WTC11 (cell line): Measurements from ENCODE around the gene MEOX2. TPM values are rescaled to one million over a fixed set of nuclear protein-coding genes. Genes with fewer than 3 reads are reported as not detected.

Experiments
- ATAC-seq: fragments of 200-7000 bp; cut with Tn5 transposase; 2 replicates; pipeline ENCODE4 v1.10.0; 2021; ENCODE audit warnings: mild to moderate bottlenecking, moderate library complexity
- CTCF ChIA-PET: fragments of 300-600 bp; sonication (Branson Sonifier 250); formaldehyde crosslinking; loops from one replicate; lab custom pipeline; 2021; ENCODE audit warnings: antibody characterized with exemption; lab: Charles Lee
- POLR2A ChIA-PET: fragments of 350-600 bp; sonication (Branson Sonifier 250); formaldehyde crosslinking; loops from one replicate; lab custom pipeline; 2021; ENCODE audit warnings: antibody characterized with exemption; lab: Charles Lee
- DNase-seq: peaks from one replicate; pipeline ENCODE4 v3.0.0; 2021; ENCODE audit warnings: low spot score
- H3K27ac Mint-ChIP-seq: 2 replicates; pipeline ENCODE4 v1.8.0; 2021; ENCODE audit warnings: mixed read lengths
- H3K27me3 Mint-ChIP-seq: 2 replicates; pipeline ENCODE4 v1.8.0; 2021; ENCODE audit warnings: low read depth, mild to moderate bottlenecking, moderate library complexity, mixed read lengths
- H3K36me3 Mint-ChIP-seq: 2 replicates; pipeline ENCODE4 v1.8.0; 2021; ENCODE audit warnings: mixed read lengths
- H3K4me1 Mint-ChIP-seq: 2 replicates; pipeline ENCODE4 v1.8.0; 2022; ENCODE audit warnings: mixed read lengths
- H3K4me3 Mint-ChIP-seq: 2 replicates; pipeline ENCODE4 v1.8.0; 2021; ENCODE audit warnings: mild to moderate bottlenecking, moderate library complexity, mixed read lengths
- H3K9me3 Mint-ChIP-seq: 2 replicates; pipeline ENCODE4 v1.8.0; 2021; ENCODE audit warnings: mixed read lengths
- ARID4B ChIP-seq: sonication (generic); formaldehyde crosslinking; IDR thresholded peaks from 2 replicates; pipeline ENCODE4 v1.8.0; 2023; ENCODE audit warnings: missing genetic modification reagents, mild to moderate bottlenecking, borderline replicate concordance
- ATF2 ChIP-seq: sonication (generic); formaldehyde crosslinking; IDR thresholded peaks from 2 replicates; pipeline ENCODE4 v1.8.1; 2022; ENCODE audit warnings: low read depth, missing genetic modification reagents, borderline replicate concordance
- ATF3 ChIP-seq: sonication (generic); formaldehyde crosslinking; conservative IDR thresholded peaks from 2 replicates; pipeline ENCODE4 v1.8.1; 2022; ENCODE audit warnings: mild to moderate bottlenecking, missing genetic modification reagents
- CREB1 ChIP-seq: sonication (generic); formaldehyde crosslinking; IDR thresholded peaks from 2 replicates; pipeline ENCODE4 v1.8.0; 2023; ENCODE audit warnings: mild to moderate bottlenecking, missing genetic modification reagents
- FOXJ3 ChIP-seq: sonication (generic); formaldehyde crosslinking; IDR thresholded peaks from 2 replicates; pipeline ENCODE4 v1.9.0; 2021; ENCODE audit warnings: missing genetic modification reagents, mild to moderate bottlenecking, borderline replicate concordance
- FOXP1 ChIP-seq: sonication (generic); formaldehyde crosslinking; IDR thresholded peaks from 2 replicates; pipeline ENCODE4 v1.8.0; 2022; ENCODE audit warnings: missing genetic modification reagents, mild to moderate bottlenecking, moderate library complexity, borderline replicate concordance
- HMGA2 ChIP-seq: fragments of 250-450 bp; sonication (Bioruptor Pico); IDR thresholded peaks from 2 replicates; pipeline ENCODE4 v1.4.0; 2021; ENCODE audit warnings: mild to moderate bottlenecking, moderate library complexity
- IRF2 ChIP-seq: sonication (generic); formaldehyde crosslinking; IDR thresholded peaks from 2 replicates; pipeline ENCODE4 v1.8.0; 2022; ENCODE audit warnings: low read depth, missing genetic modification reagents, borderline replicate concordance
- JUN ChIP-seq: sonication (generic); formaldehyde crosslinking; IDR thresholded peaks from 2 replicates; pipeline ENCODE4 v1.8.0; 2023; ENCODE audit warnings: mild to moderate bottlenecking, missing genetic modification reagents
- MXD4 ChIP-seq: fragments of 250-450 bp; sonication (Bioruptor Pico); IDR thresholded peaks from 2 replicates; pipeline ENCODE4 v1.8.0; 2021; ENCODE audit warnings: mild to moderate bottlenecking, moderate library complexity, borderline replicate concordance
- NR3C1 ChIP-seq: sonication (generic); formaldehyde crosslinking; conservative IDR thresholded peaks from 2 replicates; pipeline ENCODE4 v1.8.1; 2023; ENCODE audit warnings: low read depth, mild to moderate bottlenecking, missing genetic modification reagents
- OVOL2 ChIP-seq: fragments of 250-450 bp; sonication (Bioruptor Pico); IDR thresholded peaks from 2 replicates; pipeline ENCODE4 v1.9.0; 2021; ENCODE audit warnings: mild to moderate bottlenecking, borderline replicate concordance
- PRRX2 ChIP-seq: fragments of 250-450 bp; sonication (Bioruptor Pico); IDR thresholded peaks from 2 replicates; pipeline ENCODE4 v1.8.0; 2021; ENCODE audit warnings: mild to moderate bottlenecking
- SMAD4 ChIP-seq: sonication (generic); formaldehyde crosslinking; IDR thresholded peaks from 2 replicates; pipeline ENCODE4 v1.8.0; 2022; ENCODE audit warnings: mild to moderate bottlenecking, missing genetic modification reagents
- SP1 ChIP-seq: sonication (generic); formaldehyde crosslinking; conservative IDR thresholded peaks from 2 replicates; pipeline ENCODE4 v1.8.1; 2022; ENCODE audit warnings: missing genetic modification reagents
- TEAD4 ChIP-seq: sonication (generic); formaldehyde crosslinking; IDR thresholded peaks from 2 replicates; pipeline ENCODE4 v1.8.0; 2022; ENCODE audit warnings: mild to moderate bottlenecking, missing genetic modification reagents
- TP53 ChIP-seq: sonication (generic); formaldehyde crosslinking; IDR thresholded peaks from 2 replicates; pipeline ENCODE4 v1.8.1; 2023; ENCODE audit warnings: mild to moderate bottlenecking, missing genetic modification reagents
- ZBTB43 ChIP-seq: sonication (generic); formaldehyde crosslinking; IDR thresholded peaks from 2 replicates; pipeline ENCODE4 v1.8.1; 2023; ENCODE audit warnings: mild to moderate bottlenecking, missing genetic modification reagents
- ZNF317 ChIP-seq: sonication (generic); formaldehyde crosslinking; IDR thresholded peaks from 2 replicates; pipeline ENCODE4 v1.8.1; 2023; ENCODE audit warnings: low read depth, mild to moderate bottlenecking, moderate library complexity, missing genetic modification reagents, borderline replicate concordance
- ZNF423 ChIP-seq: fragments of 250-450 bp; sonication (Bioruptor Pico); IDR thresholded peaks from 2 replicates; pipeline ENCODE4 v2.1.2; 2022; ENCODE audit warnings: mild to moderate bottlenecking, moderate library complexity
- total RNA-seq: library from RNA; stranded (reverse); gene quantifications from 3 replicates; pipeline ENCODE4 v1.2.3, GENCODE V29; 2021
- TF ChIP-seq, protein P1 (sequence below): fragments of 250-450 bp; sonication (Bioruptor Pico); IDR thresholded peaks from 2 replicates; pipeline ENCODE4 v2.1.2; 2022; ENCODE audit warnings: mild to moderate bottlenecking, moderate library complexity

Gene MEOX2
- total RNA-seq, 1 experiment from 2014 or later: 0.07 TPM

DNA sequence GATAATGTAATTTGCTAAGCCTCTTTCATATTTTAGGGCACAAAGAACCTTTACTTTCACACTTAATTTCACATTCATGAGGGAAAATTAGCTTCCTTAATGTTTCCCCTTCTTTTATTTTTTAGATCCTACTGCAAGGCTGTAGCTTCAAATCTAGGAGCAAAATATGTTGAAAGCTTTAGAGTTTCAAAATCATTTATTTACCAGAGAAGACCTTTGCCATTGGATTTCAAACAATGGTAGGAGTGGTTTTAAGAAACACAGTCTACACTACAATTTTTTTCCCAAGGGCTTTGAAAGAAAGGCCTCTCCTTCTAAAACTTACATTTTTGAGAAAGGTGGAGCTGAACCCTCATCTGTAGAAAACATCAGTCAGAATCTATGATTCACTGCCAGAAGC, 43.3 kb upstream of the MEOX2 start:
- H3K4me1 Mint-ChIP-seq: peaks cover 11% of the 10 kb centered on the region
- ATAC-seq (no peak), DNase-seq (no peak)
- H3K36me3 Mint-ChIP-seq: no peaks in the 10 kb centered on the region
- H3K4me3 Mint-ChIP-seq: no peak overlapping the region
- ChIA-PET POLR2A (no interaction called here), CTCF (interaction anchor here (1.6 kb wide), 1 partner anchor 9 kb away, joined by 6 read pairs; no protein-coding TSS in a partner anchor)
- H3K27ac Mint-ChIP-seq: no peak overlapping the region
- TF ChIP-seq MXD4 (CRISPR knock-in tag) (no peak), HMGA2 (no peak), TEAD4 (no peak), ZNF317 (CRISPR knock-in tag) (no peak), JUN (CRISPR knock-in tag) (no peak), ATF3 (CRISPR knock-in tag) (no peak), ZNF423 (no peak), OVOL2 (CRISPR knock-in tag) (no peak), ARID4B (CRISPR knock-in tag) (no peak)
- TF ChIP-seq, protein P1, sequence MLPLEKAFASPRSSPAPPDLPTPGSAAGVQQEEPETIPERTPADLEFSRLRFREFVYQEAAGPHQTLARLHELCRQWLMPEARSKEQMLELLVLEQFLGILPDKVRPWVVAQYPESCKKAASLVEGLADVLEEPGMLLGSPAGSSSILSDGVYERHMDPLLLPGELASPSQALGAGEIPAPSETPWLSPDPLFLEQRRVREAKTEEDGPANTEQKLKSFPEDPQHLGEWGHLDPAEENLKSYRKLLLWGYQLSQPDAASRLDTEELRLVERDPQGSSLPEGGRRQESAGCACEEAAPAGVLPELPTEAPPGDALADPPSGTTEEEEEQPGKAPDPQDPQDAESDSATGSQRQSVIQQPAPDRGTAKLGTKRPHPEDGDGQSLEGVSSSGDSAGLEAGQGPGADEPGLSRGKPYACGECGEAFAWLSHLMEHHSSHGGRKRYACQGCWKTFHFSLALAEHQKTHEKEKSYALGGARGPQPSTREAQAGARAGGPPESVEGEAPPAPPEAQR (CRISPR knock-in tag): no peak
- no peaks in the 10 kb centered on the region for H3K9me3 Mint-ChIP-seq
- H3K27me3 Mint-ChIP-seq: no peaks in the 10 kb centered on the region

DNA sequence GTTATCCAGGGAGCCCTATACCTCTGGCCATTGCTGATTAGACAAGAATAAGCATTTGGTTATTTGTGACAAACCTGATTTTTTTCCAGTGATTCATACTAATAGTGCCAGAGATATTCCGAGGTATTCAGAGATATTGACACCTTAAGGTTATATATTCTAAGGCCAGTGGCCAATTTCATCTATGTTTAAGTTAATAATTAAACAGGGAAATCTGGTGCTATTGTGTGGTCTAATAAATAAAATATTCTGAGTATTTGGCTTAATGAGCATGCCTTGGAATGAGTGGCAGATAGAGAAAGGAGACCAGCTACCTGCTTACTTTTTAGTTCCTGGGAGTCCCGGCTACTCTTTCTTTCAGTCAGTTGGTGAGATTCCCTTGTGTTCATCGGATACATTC, 38.6 kb upstream of the MEOX2 start:
- TF ChIP-seq SP1 (CRISPR knock-in tag) (no peak), CREB1 (CRISPR knock-in tag) (no peak), IRF2 (CRISPR knock-in tag) (no peak)
- TF ChIP-seq, all 79 proteins: peak for 0

DNA sequence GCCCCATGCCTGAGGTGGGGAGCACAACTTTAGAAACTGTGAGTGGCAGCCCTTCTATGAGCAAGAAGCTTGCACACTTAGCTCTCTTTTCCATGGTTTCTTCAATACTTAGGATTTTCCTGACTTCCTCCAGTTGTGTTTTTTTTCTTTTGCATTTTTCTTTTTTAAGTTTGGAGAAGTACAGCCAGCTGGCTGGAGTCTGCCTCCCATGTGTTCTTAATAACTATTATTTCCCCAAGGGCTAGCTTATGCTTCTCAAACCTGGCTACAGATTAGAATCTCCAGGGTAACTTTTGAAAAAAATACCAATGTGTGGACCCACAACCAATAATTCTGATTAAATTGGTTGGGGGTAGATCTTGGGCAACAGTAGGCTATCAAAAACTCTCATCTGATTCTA, 37.4 kb upstream of the MEOX2 start:
- Mint-ChIP-seq H3K36me3 (no peaks in the 10 kb centered on the region), H3K27me3 (no peaks in the 10 kb centered on the region), H3K9me3 (no peaks in the 10 kb centered on the region), H3K27ac (no peak overlapping the region), H3K4me3 (no peak overlapping the region), H3K4me1 (peaks cover 26% of the 10 kb centered on the region)
- CTCF ChIA-PET: interaction anchor here (0.6 kb wide), 1 partner anchor 36 kb away, joined by 3 read pairs; no protein-coding TSS in a partner anchor
- no peak for DNase-seq
- no peak for ATAC-seq
- TF ChIP-seq PRRX2 (no peak), FOXJ3 (CRISPR knock-in tag) (no peak), FOXP1 (no peak), SMAD4 (CRISPR knock-in tag) (no peak), ZBTB43 (CRISPR knock-in tag) (no peak), MXD4 (CRISPR knock-in tag) (no peak), ATF2 (CRISPR knock-in tag) (no peak), NR3C1 (no peak), TP53 (no peak)
- POLR2A ChIA-PET: no interaction called here

More for the DNA sequence above, 38.6 kb upstream of the MEOX2 start:
- POLR2A ChIA-PET: interaction anchor here (0.6 kb wide), 1 partner anchor 363 kb away, joined by 3 read pairs; no protein-coding TSS in a partner anchor
- no peaks in the 10 kb centered on the region for H3K9me3 Mint-ChIP-seq
- no peak for ATAC-seq
- no peak overlapping the region for H3K4me3 Mint-ChIP-seq
- H3K36me3 Mint-ChIP-seq: no peaks in the 10 kb centered on the region
- no peak overlapping the region for H3K27ac Mint-ChIP-seq
- H3K4me1 Mint-ChIP-seq: peaks cover 23% of the 10 kb centered on the region
- no peak for DNase-seq
- no peaks in the 10 kb centered on the region for H3K27me3 Mint-ChIP-seq
- CTCF ChIA-PET: interaction anchor here (1.0 kb wide), 1 partner anchor 10 kb away, joined by 3 read pairs; no protein-coding TSS in a partner anchor
